Epithelial cell of proximal tubule (primary cell): ENCODE data around the gene TFEB. TPM values are rescaled to one million over a fixed set of nuclear protein-coding genes. Genes with fewer than 3 reads are reported as not detected.
A peak's percentile ranks its signal among the peaks of the same experiment; 100 is the strongest.

Experiments used
- DNase-seq: peaks from one replicate; pipeline ENCODE4 v3.0.0-alpha.2; 2011; ENCODE audit warnings: low read depth
- H3K4me3 ChIP-seq: 2 replicates; pipeline ENCODE4 v1.5.1; 2011; ENCODE audit warnings: low read depth, mild to moderate bottlenecking, low read length
- CTCF ChIP-seq: conservative IDR thresholded peaks from 2 replicates; pipeline ENCODE4 v1.5.1; 2012; ENCODE audit warnings: low read depth, mild to moderate bottlenecking, low read length
- total RNA-seq: library from RNA; depleted of rRNA; stranded (reverse); fragments of >200 nt; gene quantifications from 2 replicates; pipeline ENCODE4 v1.2.3, GENCODE V29; 2015

TFEB gene
- total RNA-seq, 1 donor from 2014 or later, result 3.3 TPM

GRCh38 chr6:41682056-41682477 is 53.3 kb downstream of the TFEB start:
- DNase-seq, result peak; percentile 26
- peak; percentile 95 for TF ChIP-seq CTCF
- no peak overlapping the region for H3K4me3 ChIP-seq

- no peak for TF ChIP-seq CTCF
- DNase-seq, result no peak
- no peak overlapping the region for H3K4me3 ChIP-seq
Measured at GRCh38 chr6:41680182-41680965, 55.0 kb downstream of the TFEB start.

- DNase-seq, result no peak
- TF ChIP-seq CTCF, result no peak
- H3K4me3 ChIP-seq, result no peak overlapping the region
Measured at GRCh38 chr6:41679696-41680095, 55.7 kb downstream of the TFEB start.

DNA sequence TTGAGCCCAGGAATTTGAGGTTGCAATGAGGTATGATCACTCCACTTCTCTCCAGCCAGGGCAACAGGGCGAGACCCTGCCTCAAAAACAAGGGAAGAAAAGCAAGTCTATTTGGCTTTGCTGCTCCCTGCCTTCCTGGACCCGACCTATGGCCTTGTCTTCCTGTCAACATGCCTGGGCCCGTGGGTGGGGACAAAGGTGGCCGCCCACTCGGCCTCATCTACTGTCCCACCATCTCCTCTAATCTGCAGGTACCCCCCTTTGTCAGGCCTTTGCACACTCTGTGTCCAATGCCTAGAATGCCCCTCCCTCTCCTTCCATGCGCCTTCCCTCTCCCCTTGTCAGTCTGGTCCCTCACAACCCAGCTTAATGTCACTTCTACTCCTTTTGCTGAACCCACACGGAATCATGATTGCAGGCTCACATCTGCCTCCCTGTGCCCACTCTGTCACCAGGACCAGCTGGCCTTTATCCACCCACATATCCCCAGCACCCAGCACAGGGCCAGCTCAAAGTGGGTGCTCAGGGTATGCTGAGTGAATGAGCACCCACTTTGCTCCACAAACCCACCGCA is 56.8 kb downstream of the TFEB start:
- no peak overlapping the region for H3K4me3 ChIP-seq
- DNase-seq, result no peak
- TF ChIP-seq CTCF, result no peak

- H3K4me3 ChIP-seq, result no peak overlapping the region
- no peak for TF ChIP-seq CTCF
- DNase-seq, result no peak
Measured at GRCh38 chr6:41677124-41677921, 58.1 kb downstream of the TFEB start.

- DNase-seq, result no peak
- TF ChIP-seq CTCF, result no peak
- H3K4me3 ChIP-seq, result no peak overlapping the region
Measured at GRCh38 chr6:41676431-41676830, 59.0 kb downstream of the TFEB start.
